ENCODE results near the gene MICAL2. TPM values are rescaled to one million over a fixed set of nuclear protein-coding genes. Genes with fewer than 3 reads are reported as not detected.

Gene MICAL2
- total RNA-seq, 1 experiment from 2014 or later: 62.9 TPM

DNA sequence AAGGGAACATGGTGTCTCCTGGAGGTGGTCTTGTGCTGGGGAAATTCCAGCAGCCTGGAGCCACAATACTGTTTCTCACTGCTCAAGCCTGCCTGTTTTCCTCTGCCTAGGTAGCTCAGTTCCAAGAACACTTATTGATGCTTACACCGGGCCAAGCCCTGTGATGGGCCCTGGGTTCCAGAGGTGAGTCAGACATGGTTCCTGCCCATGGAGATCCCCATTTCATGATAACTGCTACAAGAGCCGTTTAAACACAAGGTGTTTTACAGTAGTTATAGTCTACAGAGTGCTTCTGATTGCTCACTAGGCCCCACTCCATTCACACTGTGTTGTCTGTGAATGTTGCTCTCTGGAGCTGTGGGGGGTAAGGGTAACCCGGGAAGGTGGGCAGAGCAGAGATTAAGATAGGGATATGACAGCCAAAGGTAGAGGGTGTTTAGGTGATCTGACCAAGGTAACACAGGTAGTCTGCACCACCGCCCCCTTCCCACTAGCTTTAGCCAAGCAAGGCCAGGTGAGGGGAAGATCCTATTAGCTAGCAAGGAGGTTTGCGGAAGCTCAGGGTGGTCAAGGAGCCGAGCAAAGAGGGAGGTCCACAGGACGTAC lies 696 bp upstream of the MICAL2 start:
- Histone ChIP-seq H3K9me3 (ENCODE audit: low read length) (no peaks in the 10 kb centered on the region), H4K20me1 (ENCODE audit: low read length) (peaks cover 28% of the 10 kb centered on the region), H3F3A (ENCODE audit: low read length, unreplicated experiment) (no peaks in the 10 kb centered on the region), H3K9ac (ENCODE audit: low read length) (peak overlapping the region; percentile 79), H3K27me3 (ENCODE audit: low read length) (no peaks in the 10 kb centered on the region), H3K9me2 (replicated peaks; ENCODE audit: low read length) (no peaks in the 10 kb centered on the region), H3K79me2 (ENCODE audit: low read length) (peaks cover 41% of the 10 kb centered on the region), H2AFZ (ENCODE audit: low read length) (peak overlapping the region; percentile 89), H3K27ac (ENCODE audit: low read length) (peak overlapping the region; percentile 54), H3K4me3 (ENCODE audit: low read length) (peak overlapping the region; percentile 93), H3K4me2 (ENCODE audit: low read length) (peak overlapping the region; percentile 97), H3K36me3 (ENCODE audit: low read depth, low read length) (peaks cover 7% of the 10 kb centered on the region; the same call in 1 of the 2 replicates), H3K4me1 (ENCODE audit: insufficient read depth, low read length) (peaks cover 26% of the 10 kb centered on the region)
- ATAC-seq (no peak), DNase-seq (no peak)
- BruUV-seq (replicated peaks): TSS peak; percentile 90
- TF ChIP-seq, protein P1, sequence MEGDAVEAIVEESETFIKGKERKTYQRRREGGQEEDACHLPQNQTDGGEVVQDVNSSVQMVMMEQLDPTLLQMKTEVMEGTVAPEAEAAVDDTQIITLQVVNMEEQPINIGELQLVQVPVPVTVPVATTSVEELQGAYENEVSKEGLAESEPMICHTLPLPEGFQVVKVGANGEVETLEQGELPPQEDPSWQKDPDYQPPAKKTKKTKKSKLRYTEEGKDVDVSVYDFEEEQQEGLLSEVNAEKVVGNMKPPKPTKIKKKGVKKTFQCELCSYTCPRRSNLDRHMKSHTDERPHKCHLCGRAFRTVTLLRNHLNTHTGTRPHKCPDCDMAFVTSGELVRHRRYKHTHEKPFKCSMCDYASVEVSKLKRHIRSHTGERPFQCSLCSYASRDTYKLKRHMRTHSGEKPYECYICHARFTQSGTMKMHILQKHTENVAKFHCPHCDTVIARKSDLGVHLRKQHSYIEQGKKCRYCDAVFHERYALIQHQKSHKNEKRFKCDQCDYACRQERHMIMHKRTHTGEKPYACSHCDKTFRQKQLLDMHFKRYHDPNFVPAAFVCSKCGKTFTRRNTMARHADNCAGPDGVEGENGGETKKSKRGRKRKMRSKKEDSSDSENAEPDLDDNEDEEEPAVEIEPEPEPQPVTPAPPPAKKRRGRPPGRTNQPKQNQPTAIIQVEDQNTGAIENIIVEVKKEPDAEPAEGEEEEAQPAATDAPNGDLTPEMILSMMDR (conservative IDR thresholded peaks at IDR 0.05; ENCODE audit: low read depth, low read length): no peak
- no peak for TF ChIP-seq EZH2phosphoT487 (IDR thresholded peaks at IDR 0.05; ENCODE audit: borderline replicate concordance, low read length)
- TF ChIP-seq EZH2 (IDR thresholded peaks at IDR 0.05; ENCODE audit: low read length, unreplicated experiment): no peak
- intact Hi-C loops (cut with micrococcal nuclease): loop anchor here (2.0 to 5.0 kb wide), 2 partner anchors 23 to 53 kb away; no protein-coding TSS in a partner anchor
- ChIA-PET POLR2A (ENCODE audit: unreplicated experiment) (interaction anchor here (0.6 to 1.2 kb wide), 8 partner anchors 9 to 74 kb away, joined by 3 to 12 read pairs (median 6); no protein-coding TSS in a partner anchor), CTCF (no interaction called here)

DNA sequence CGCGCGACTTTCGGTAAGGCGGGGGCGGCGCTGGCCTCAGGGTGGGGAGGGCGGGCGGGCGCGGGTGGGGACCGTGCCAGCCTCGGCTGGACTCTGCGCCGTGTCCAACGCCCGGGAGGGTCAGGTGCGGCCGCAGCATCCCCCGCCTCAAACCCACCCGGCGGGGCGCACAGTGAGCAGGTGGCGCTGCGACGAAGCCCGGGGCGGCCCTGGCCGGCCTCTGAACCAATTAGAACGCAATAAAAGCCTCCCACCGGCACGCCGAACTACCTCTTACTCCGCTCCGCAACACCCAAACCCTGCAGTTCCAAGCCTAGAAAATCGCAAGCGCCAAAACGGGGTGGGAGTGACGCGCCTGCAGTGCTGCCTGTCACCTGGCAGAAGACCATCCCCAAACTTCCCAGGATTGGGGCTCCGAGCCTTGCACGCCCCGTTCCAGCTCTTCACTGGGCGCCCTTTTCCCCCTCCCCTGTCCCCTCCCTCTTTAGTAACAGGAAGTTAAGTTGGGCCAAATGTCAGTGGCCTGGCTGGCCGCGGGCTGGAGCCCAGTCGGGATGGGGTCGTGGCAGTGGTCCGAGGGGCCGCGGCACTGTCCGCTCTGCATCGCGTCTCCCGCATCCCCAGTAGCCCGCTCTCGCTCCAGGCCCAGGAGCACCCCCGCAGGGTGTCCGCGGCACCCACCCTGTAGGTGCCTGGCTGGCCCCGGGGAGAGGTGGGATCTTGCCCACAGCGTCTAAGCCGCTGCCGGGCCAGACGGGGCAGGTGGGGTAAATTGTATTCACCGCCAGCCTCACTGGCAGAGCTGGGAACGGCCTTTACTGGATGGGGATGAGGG lies 541 bp downstream of the MICAL2 start:
- TF ChIP-seq EZH2 (IDR thresholded peaks at IDR 0.05; ENCODE audit: low read length, unreplicated experiment) (no peak), EZH2phosphoT487 (IDR thresholded peaks at IDR 0.05; ENCODE audit: borderline replicate concordance, low read length) (no peak)
- TF ChIP-seq, protein P1 (conservative IDR thresholded peaks at IDR 0.05; ENCODE audit: low read depth, low read length): no peak
- no peaks in the 10 kb centered on the region for H3K27me3 ChIP-seq (ENCODE audit: low read length)
- no peaks in the 10 kb centered on the region for H3K9me3 ChIP-seq (ENCODE audit: low read length)
- peak overlapping the region; percentile 97 for H3K4me2 ChIP-seq (ENCODE audit: low read length)
- peak; percentile 38 for ATAC-seq
- no peaks in the 10 kb centered on the region for H3K9me2 ChIP-seq (replicated peaks; ENCODE audit: low read length)
- H2AFZ ChIP-seq (ENCODE audit: low read length): no peak overlapping the region
- peak; percentile 34 for DNase-seq
- H3K36me3 ChIP-seq (ENCODE audit: low read depth, low read length): peaks cover 9% of the 10 kb centered on the region; the same call in 1 of the 2 replicates
- intact Hi-C loops (cut with micrococcal nuclease): loop anchor here (1.0 to 5.0 kb wide), 3 partner anchors 24 to 125 kb away; no protein-coding TSS in a partner anchor
- H3K4me1 ChIP-seq (ENCODE audit: insufficient read depth, low read length): peaks cover 26% of the 10 kb centered on the region
- peak overlapping the region; percentile 41 for H3K27ac ChIP-seq (ENCODE audit: low read length)
- CTCF ChIA-PET: no interaction called here
- BruUV-seq (replicated peaks): no TSS peak
- POLR2A ChIA-PET (ENCODE audit: unreplicated experiment): interaction anchor here (0.5 to 1.2 kb wide), 9 partner anchors 16 to 1066 kb away, joined by 3 to 12 read pairs (median 4); no protein-coding TSS in a partner anchor
- H3K4me3 ChIP-seq (ENCODE audit: low read length): peak overlapping the region; percentile 93
- no peaks in the 10 kb centered on the region for H3F3A ChIP-seq (ENCODE audit: low read length, unreplicated experiment)
- H3K79me2 ChIP-seq (ENCODE audit: low read length): peaks cover 52% of the 10 kb centered on the region
- H3K9ac ChIP-seq (ENCODE audit: low read length): peak overlapping the region; percentile 79
- peaks cover 35% of the 10 kb centered on the region for H4K20me1 ChIP-seq (ENCODE audit: low read length)

All from PC-3 (cell line).